A204.1 (cell line): ENCODE results near the gene RMI2.
A peak's percentile ranks its signal among the peaks of the same experiment; 100 is the strongest.
"Not testable (repeated sequence)": the region's sequence is repeated elsewhere in the genome, so short reads cannot be mapped to it uniquely, and the experiment has no call there.

Experiments used
- FAIRE-seq: peaks from 2 replicates; lab custom pipeline; 2012; peaks lifted over from hg19 to GRCh38; lab: Jason Lieb, UNC

RMI2 gene

GRCh38 chr16:11345040-11345862, at the start of gene RMI2:
Gene RMI2, plus strand, starts transcription at chr16:11345459. Its CDS starts 13 bp downstream, at chr16:11345472.
- peak; percentile 95 for FAIRE-seq

GRCh38 chr16:11295672-11296071, 49.6 kb upstream of the RMI2 start:
- FAIRE-seq: no peak

- no peak for FAIRE-seq
Observed at GRCh38 chr16:11296351-11296705, 48.9 kb upstream of the RMI2 start.

- no peak for FAIRE-seq
Observed at GRCh38 chr16:11296706-11297491, 48.4 kb upstream of the RMI2 start.

GRCh38 chr16:11297492-11298142, 47.6 kb upstream of the RMI2 start:
- FAIRE-seq: no peak

GRCh38 chr16:11298143-11298900, 46.9 kb upstream of the RMI2 start:
- FAIRE-seq: no peak

- FAIRE-seq: not testable (repeated sequence)
Observed at GRCh38 chr16:11298950-11299547, 46.2 kb upstream of the RMI2 start.

- FAIRE-seq: no peak
Observed at GRCh38 chr16:11299865-11300559, 45.2 kb upstream of the RMI2 start.

- FAIRE-seq: no peak
Observed at GRCh38 chr16:11300560-11300892, 44.7 kb upstream of the RMI2 start.

GRCh38 chr16:11301645-11302501, 43.4 kb upstream of the RMI2 start:
- FAIRE-seq: no peak

- no peak for FAIRE-seq
Observed at GRCh38 chr16:11302977-11303376, 42.3 kb upstream of the RMI2 start.

- FAIRE-seq: no peak
Observed at GRCh38 chr16:11303405-11304138, 41.7 kb upstream of the RMI2 start.

- no peak for FAIRE-seq
Observed at GRCh38 chr16:11306381-11306780, 38.9 kb upstream of the RMI2 start.

GRCh38 chr16:11306997-11307638, 38.1 kb upstream of the RMI2 start:
- FAIRE-seq: no peak

- FAIRE-seq: no peak
Observed at GRCh38 chr16:11307639-11308492, 37.4 kb upstream of the RMI2 start.

GRCh38 chr16:11308493-11309283, 36.6 kb upstream of the RMI2 start:
- FAIRE-seq: no peak

- FAIRE-seq: no peak
Observed at GRCh38 chr16:11309895-11310633, 35.2 kb upstream of the RMI2 start.
